WTC11 (cell line): ENCODE results near the gene LRRC7. TPM values are rescaled to one million over a fixed set of nuclear protein-coding genes. Genes with fewer than 3 reads are reported as not detected.

Source experiments
- ATAC-seq: fragments of 200-7000 bp; cut with Tn5 transposase; 2 replicates; pipeline ENCODE4 v1.10.0; 2021; ENCODE audit warnings: mild to moderate bottlenecking, moderate library complexity
- CTCF ChIA-PET: fragments of 300-600 bp; sonication (Branson Sonifier 250); formaldehyde crosslinking; loops from one replicate; lab custom pipeline; 2021; ENCODE audit warnings: antibody characterized with exemption; lab: Charles Lee
- POLR2A ChIA-PET: fragments of 350-600 bp; sonication (Branson Sonifier 250); formaldehyde crosslinking; loops from one replicate; lab custom pipeline; 2021; ENCODE audit warnings: antibody characterized with exemption; lab: Charles Lee
- DNase-seq: peaks from one replicate; pipeline ENCODE4 v3.0.0; 2021; ENCODE audit warnings: low spot score
- H3K27ac Mint-ChIP-seq: 2 replicates; pipeline ENCODE4 v1.8.0; 2021; ENCODE audit warnings: mixed read lengths
- H3K27me3 Mint-ChIP-seq: 2 replicates; pipeline ENCODE4 v1.8.0; 2021; ENCODE audit warnings: low read depth, mild to moderate bottlenecking, moderate library complexity, mixed read lengths
- H3K36me3 Mint-ChIP-seq: 2 replicates; pipeline ENCODE4 v1.8.0; 2021; ENCODE audit warnings: mixed read lengths
- H3K4me1 Mint-ChIP-seq: 2 replicates; pipeline ENCODE4 v1.8.0; 2022; ENCODE audit warnings: mixed read lengths
- H3K4me3 Mint-ChIP-seq: 2 replicates; pipeline ENCODE4 v1.8.0; 2021; ENCODE audit warnings: mild to moderate bottlenecking, moderate library complexity, mixed read lengths
- H3K9me3 Mint-ChIP-seq: 2 replicates; pipeline ENCODE4 v1.8.0; 2021; ENCODE audit warnings: mixed read lengths
- ATF6 ChIP-seq: sonication (generic); formaldehyde crosslinking; IDR thresholded peaks from 2 replicates; pipeline ENCODE4 v1.8.1; 2023; ENCODE audit warnings: mild to moderate bottlenecking, missing genetic modification reagents
- CREB1 ChIP-seq: sonication (generic); formaldehyde crosslinking; IDR thresholded peaks from 2 replicates; pipeline ENCODE4 v1.8.0; 2023; ENCODE audit warnings: mild to moderate bottlenecking, missing genetic modification reagents
- E2F1 ChIP-seq: sonication (generic); formaldehyde crosslinking; IDR thresholded peaks from 2 replicates; pipeline ENCODE4 v1.8.0; 2022; ENCODE audit warnings: mild to moderate bottlenecking, missing genetic modification reagents
- E2F4 ChIP-seq: sonication (generic); formaldehyde crosslinking; IDR thresholded peaks from 2 replicates; pipeline ENCODE4 v1.8.1; 2022; ENCODE audit warnings: low read depth, mild to moderate bottlenecking, moderate library complexity, missing genetic modification reagents, borderline replicate concordance
- ELF4 ChIP-seq: sonication (generic); formaldehyde crosslinking; IDR thresholded peaks from 2 replicates; pipeline ENCODE4 v1.8.1; 2022; ENCODE audit warnings: low read depth, mild to moderate bottlenecking, moderate library complexity, missing genetic modification reagents
- GRHL2 ChIP-seq: fragments of 250-450 bp; sonication (Bioruptor Pico); IDR thresholded peaks from 2 replicates; pipeline ENCODE4 v1.8.0; 2022; ENCODE audit warnings: mild to moderate bottlenecking, moderate library complexity; ENCODE audit not compliant: insufficient replicate concordance, severe bottlenecking
- JAZF1 ChIP-seq: fragments of 250-450 bp; sonication (Bioruptor Pico); IDR thresholded peaks from 2 replicates; pipeline ENCODE4 v1.9.0; 2021; ENCODE audit warnings: moderate library complexity, mild to moderate bottlenecking, inconsistent platforms
- NFATC4 ChIP-seq: fragments of 250-450 bp; sonication (Bioruptor Pico); IDR thresholded peaks from 2 replicates; pipeline ENCODE4 v1.9.0; 2021; ENCODE audit warnings: mild to moderate bottlenecking
- NFYB ChIP-seq: sonication (generic); formaldehyde crosslinking; conservative IDR thresholded peaks from 2 replicates; pipeline ENCODE4 v1.8.0; 2022; ENCODE audit warnings: low read depth, missing genetic modification reagents
- OVOL2 ChIP-seq: fragments of 250-450 bp; sonication (Bioruptor Pico); IDR thresholded peaks from 2 replicates; pipeline ENCODE4 v1.9.0; 2021; ENCODE audit warnings: mild to moderate bottlenecking, borderline replicate concordance
- SMAD3 ChIP-seq: sonication (generic); formaldehyde crosslinking; IDR thresholded peaks from 2 replicates; pipeline ENCODE4 v1.8.0; 2022; ENCODE audit warnings: missing genetic modification reagents, mild to moderate bottlenecking, borderline replicate concordance
- SMAD4 ChIP-seq: sonication (generic); formaldehyde crosslinking; IDR thresholded peaks from 2 replicates; pipeline ENCODE4 v1.8.0; 2022; ENCODE audit warnings: mild to moderate bottlenecking, missing genetic modification reagents
- TP53 ChIP-seq: sonication (generic); formaldehyde crosslinking; IDR thresholded peaks from 2 replicates; pipeline ENCODE4 v1.8.1; 2023; ENCODE audit warnings: mild to moderate bottlenecking, missing genetic modification reagents
- ZNF232 ChIP-seq: sonication (generic); formaldehyde crosslinking; IDR thresholded peaks from 2 replicates; pipeline ENCODE4 v1.8.0; 2022; ENCODE audit warnings: mild to moderate bottlenecking, missing genetic modification reagents
- total RNA-seq: library from RNA; stranded (reverse); gene quantifications from 3 replicates; pipeline ENCODE4 v1.2.3, GENCODE V29; 2021
- TF ChIP-seq, protein P1 (sequence below): sonication (generic); formaldehyde crosslinking; IDR thresholded peaks from 2 replicates; pipeline ENCODE4 v1.8.1; 2023; ENCODE audit warnings: mild to moderate bottlenecking, missing genetic modification reagents, moderate library complexity
- TF ChIP-seq, protein P2 (sequence below): sonication (generic); formaldehyde crosslinking; IDR thresholded peaks from 2 replicates; pipeline ENCODE4 v1.8.0; 2023; ENCODE audit warnings: missing genetic modification reagents, mild to moderate bottlenecking, borderline replicate concordance
- TF ChIP-seq, protein P3 (sequence below): sonication (generic); formaldehyde crosslinking; conservative IDR thresholded peaks from 2 replicates; pipeline ENCODE4 v1.8.1; 2023; ENCODE audit warnings: mild to moderate bottlenecking, low read depth, missing genetic modification reagents, moderate library complexity
- TF ChIP-seq, protein P4 (sequence below): sonication (generic); formaldehyde crosslinking; IDR thresholded peaks from 2 replicates; pipeline ENCODE4 v1.8.1; 2022; ENCODE audit warnings: low read depth, missing genetic modification reagents, borderline replicate concordance

The LRRC7 gene
- total RNA-seq, 1 experiment from 2014 or later = not detected

GRCh38 chr1:69569576-69570328 is 2.0 kb downstream of the LRRC7 start:
- peak overlapping the region; percentile 84 for H3K4me3 Mint-ChIP-seq
- TF ChIP-seq, protein P1, sequence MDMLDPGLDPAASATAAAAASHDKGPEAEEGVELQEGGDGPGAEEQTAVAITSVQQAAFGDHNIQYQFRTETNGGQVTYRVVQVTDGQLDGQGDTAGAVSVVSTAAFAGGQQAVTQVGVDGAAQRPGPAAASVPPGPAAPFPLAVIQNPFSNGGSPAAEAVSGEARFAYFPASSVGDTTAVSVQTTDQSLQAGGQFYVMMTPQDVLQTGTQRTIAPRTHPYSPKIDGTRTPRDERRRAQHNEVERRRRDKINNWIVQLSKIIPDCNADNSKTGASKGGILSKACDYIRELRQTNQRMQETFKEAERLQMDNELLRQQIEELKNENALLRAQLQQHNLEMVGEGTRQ = peak; percentile 69
- TF ChIP-seq JAZF1 (CRISPR knock-in tag) = no peak
- TF ChIP-seq, all 79 proteins: peak for 1
- H3K27ac Mint-ChIP-seq = no peak overlapping the region
- ATAC-seq (peak; percentile 21), DNase-seq (peak; percentile 14)
- H3K4me1 Mint-ChIP-seq = peaks cover 19% of the 10 kb centered on the region
- ChIA-PET POLR2A (no interaction called here), CTCF (interaction anchor here (0.7 kb wide), 1 partner anchor 192 kb away, joined by 5 read pairs; no protein-coding TSS in a partner anchor)
- peaks cover 80% of the 10 kb centered on the region for H3K27me3 Mint-ChIP-seq
- no peaks in the 10 kb centered on the region for H3K9me3 Mint-ChIP-seq
- H3K36me3 Mint-ChIP-seq = no peaks in the 10 kb centered on the region

GRCh38 chr1:69570356-69570755 is 2.6 kb downstream of the LRRC7 start:
- H3K4me1 Mint-ChIP-seq = peaks cover 19% of the 10 kb centered on the region
- H3K4me3 Mint-ChIP-seq = peak overlapping the region; percentile 69
- H3K9me3 Mint-ChIP-seq = no peaks in the 10 kb centered on the region
- H3K27me3 Mint-ChIP-seq = peaks cover 74% of the 10 kb centered on the region
- H3K36me3 Mint-ChIP-seq = no peaks in the 10 kb centered on the region
- POLR2A ChIA-PET = no interaction called here
- CTCF ChIA-PET = no interaction called here
- ATAC-seq = no peak
- H3K27ac Mint-ChIP-seq = no peak overlapping the region
- DNase-seq = no peak
- no peak for TF ChIP-seq ATF6 (CRISPR knock-in tag)
- no peak for TF ChIP-seq ZNF232
- no peak for TF ChIP-seq CREB1 (CRISPR knock-in tag)
- no peak for TF ChIP-seq ELF4 (CRISPR knock-in tag)
- no peak for TF ChIP-seq TP53 (CRISPR knock-in tag)
- no peak for TF ChIP-seq SMAD4 (CRISPR knock-in tag)
- no peak for TF ChIP-seq NFATC4 (CRISPR knock-in tag)
- TF ChIP-seq, protein P1 = no peak
- TF ChIP-seq E2F4 (CRISPR knock-in tag) = no peak
- no peak for TF ChIP-seq NFYB (CRISPR knock-in tag)
- no peak for TF ChIP-seq GRHL2 (CRISPR knock-in tag)
- TF ChIP-seq, protein P2, sequence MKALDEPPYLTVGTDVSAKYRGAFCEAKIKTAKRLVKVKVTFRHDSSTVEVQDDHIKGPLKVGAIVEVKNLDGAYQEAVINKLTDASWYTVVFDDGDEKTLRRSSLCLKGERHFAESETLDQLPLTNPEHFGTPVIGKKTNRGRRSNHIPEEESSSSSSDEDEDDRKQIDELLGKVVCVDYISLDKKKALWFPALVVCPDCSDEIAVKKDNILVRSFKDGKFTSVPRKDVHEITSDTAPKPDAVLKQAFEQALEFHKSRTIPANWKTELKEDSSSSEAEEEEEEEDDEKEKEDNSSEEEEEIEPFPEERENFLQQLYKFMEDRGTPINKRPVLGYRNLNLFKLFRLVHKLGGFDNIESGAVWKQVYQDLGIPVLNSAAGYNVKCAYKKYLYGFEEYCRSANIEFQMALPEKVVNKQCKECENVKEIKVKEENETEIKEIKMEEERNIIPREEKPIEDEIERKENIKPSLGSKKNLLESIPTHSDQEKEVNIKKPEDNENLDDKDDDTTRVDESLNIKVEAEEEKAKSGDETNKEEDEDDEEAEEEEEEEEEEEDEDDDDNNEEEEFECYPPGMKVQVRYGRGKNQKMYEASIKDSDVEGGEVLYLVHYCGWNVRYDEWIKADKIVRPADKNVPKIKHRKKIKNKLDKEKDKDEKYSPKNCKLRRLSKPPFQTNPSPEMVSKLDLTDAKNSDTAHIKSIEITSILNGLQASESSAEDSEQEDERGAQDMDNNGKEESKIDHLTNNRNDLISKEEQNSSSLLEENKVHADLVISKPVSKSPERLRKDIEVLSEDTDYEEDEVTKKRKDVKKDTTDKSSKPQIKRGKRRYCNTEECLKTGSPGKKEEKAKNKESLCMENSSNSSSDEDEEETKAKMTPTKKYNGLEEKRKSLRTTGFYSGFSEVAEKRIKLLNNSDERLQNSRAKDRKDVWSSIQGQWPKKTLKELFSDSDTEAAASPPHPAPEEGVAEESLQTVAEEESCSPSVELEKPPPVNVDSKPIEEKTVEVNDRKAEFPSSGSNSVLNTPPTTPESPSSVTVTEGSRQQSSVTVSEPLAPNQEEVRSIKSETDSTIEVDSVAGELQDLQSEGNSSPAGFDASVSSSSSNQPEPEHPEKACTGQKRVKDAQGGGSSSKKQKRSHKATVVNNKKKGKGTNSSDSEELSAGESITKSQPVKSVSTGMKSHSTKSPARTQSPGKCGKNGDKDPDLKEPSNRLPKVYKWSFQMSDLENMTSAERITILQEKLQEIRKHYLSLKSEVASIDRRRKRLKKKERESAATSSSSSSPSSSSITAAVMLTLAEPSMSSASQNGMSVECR = no peak
- TF ChIP-seq, protein P3, sequence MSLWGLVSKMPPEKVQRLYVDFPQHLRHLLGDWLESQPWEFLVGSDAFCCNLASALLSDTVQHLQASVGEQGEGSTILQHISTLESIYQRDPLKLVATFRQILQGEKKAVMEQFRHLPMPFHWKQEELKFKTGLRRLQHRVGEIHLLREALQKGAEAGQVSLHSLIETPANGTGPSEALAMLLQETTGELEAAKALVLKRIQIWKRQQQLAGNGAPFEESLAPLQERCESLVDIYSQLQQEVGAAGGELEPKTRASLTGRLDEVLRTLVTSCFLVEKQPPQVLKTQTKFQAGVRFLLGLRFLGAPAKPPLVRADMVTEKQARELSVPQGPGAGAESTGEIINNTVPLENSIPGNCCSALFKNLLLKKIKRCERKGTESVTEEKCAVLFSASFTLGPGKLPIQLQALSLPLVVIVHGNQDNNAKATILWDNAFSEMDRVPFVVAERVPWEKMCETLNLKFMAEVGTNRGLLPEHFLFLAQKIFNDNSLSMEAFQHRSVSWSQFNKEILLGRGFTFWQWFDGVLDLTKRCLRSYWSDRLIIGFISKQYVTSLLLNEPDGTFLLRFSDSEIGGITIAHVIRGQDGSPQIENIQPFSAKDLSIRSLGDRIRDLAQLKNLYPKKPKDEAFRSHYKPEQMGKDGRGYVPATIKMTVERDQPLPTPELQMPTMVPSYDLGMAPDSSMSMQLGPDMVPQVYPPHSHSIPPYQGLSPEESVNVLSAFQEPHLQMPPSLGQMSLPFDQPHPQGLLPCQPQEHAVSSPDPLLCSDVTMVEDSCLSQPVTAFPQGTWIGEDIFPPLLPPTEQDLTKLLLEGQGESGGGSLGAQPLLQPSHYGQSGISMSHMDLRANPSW (CRISPR knock-in tag) = no peak
- no peak for TF ChIP-seq OVOL2 (CRISPR knock-in tag)
- TF ChIP-seq SMAD3 (CRISPR knock-in tag) = no peak
- TF ChIP-seq, protein P4, sequence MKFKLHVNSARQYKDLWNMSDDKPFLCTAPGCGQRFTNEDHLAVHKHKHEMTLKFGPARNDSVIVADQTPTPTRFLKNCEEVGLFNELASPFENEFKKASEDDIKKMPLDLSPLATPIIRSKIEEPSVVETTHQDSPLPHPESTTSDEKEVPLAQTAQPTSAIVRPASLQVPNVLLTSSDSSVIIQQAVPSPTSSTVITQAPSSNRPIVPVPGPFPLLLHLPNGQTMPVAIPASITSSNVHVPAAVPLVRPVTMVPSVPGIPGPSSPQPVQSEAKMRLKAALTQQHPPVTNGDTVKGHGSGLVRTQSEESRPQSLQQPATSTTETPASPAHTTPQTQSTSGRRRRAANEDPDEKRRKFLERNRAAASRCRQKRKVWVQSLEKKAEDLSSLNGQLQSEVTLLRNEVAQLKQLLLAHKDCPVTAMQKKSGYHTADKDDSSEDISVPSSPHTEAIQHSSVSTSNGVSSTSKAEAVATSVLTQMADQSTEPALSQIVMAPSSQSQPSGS (CRISPR knock-in tag) = no peak
- TF ChIP-seq E2F1 (CRISPR knock-in tag) = no peak
